Activated CD8-positive, alpha-beta memory T cell treated with anti-CD3 and anti-CD28 coated beads for 4 hours (primary cell): ENCODE data around the gene ABCA10.
"Not testable (repeated sequence)": the region's sequence is repeated elsewhere in the genome, so short reads cannot be mapped to it uniquely, and the experiment has no call there.

Source experiments
- DNase-seq, 2 donors: peaks; one replicate each; pipeline ENCODE4 v3.0.0-alpha.2; 2020; ENCODE audit warnings: low read depth in 2 of 2

Gene ABCA10

GRCh38 chr17:69230939-69231338, 2.3 kb upstream of the ABCA10 start:
- DNase-seq: no peak

- DNase-seq: no peak
These were observed 606 bp downstream of the ABCA10 start for GRCh38 chr17:69228018-69228417.

- DNase-seq: no peak
These were observed 1.1 kb downstream of the ABCA10 start for GRCh38 chr17:69227541-69227940.

DNA sequence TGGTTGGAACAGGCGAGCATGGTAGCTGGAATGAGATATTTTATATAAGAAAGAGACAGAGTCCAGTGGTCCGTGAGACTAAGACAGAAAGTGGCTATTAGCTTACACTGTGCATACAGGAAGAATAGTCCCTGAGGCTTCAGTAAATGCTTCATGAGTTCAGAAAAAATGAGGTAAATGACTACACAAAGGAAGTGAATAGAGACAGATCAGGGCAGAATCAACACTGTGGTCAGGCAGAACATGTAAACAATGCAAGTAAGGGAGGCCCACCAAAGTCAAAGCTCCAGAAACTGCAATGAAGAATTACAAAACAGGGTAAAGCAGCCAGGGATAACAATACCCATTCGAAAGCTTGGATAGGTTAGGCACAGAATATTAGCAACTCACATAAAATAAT, 4.8 kb downstream of the ABCA10 start:
- DNase-seq: no peak

GRCh38 chr17:69222707-69223258, 5.8 kb downstream of the ABCA10 start:
- no peak for DNase-seq

- no peak for DNase-seq
These were observed 8.5 kb downstream of the ABCA10 start for GRCh38 chr17:69220098-69220497.

- DNase-seq: no peak
These were observed 9.6 kb downstream of the ABCA10 start for GRCh38 chr17:69218986-69219385.

DNA sequence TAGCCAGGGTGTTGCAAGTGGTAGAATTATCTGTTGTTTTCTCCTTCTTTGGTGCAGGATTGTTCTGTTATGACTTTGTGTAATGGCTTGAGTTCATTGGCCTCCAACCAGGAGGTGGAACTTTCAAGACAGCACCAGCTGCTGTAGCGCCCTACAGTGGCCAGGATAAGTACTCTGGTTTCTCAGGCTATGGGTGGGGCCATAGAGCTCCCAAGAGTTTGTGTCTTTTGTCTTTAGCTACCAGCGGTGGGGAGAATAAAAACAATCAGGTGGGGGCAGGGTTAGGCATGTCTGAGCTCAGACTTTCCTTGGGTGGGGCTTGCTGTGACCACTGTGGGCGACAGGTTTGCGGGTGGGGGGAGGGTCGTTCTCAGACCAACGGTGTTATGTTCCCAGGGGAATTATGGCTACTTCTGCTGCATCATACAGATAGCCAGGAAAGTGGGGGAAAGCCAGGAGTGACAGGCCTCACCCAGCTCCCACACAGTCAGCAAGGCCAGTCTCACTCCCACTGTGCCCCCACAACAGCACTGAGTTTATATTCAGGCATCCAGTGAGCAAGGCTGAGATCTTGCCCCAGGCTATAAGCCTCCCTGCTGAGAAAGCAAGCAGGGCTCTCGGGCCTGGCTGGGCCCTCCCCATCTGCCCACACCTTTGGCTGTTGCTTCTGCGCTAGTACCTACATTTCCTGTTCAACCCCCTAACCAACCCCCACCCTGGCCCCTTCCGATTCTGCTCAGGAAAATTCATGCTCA, 15.4 kb downstream of the ABCA10 start:
- DNase-seq: no peak

DNA sequence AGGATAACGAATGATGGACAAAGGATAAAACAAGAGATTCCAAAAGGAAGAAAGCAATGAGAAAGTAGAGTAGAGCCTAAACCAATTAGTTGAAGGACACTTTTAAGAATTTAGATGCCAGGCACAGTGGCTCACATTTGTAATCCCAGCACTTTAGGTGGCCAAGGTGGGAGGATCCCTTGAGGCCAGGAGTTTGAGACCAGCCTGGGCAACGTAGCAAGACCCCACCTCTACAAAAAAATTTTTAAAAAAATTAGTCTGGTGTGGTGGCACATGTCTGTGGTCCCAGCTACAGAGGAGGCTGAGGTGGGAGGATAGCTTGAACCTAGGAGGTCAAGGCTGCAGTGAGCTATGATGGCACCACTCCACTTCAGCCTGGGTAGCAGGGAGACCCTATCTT, 20.0 kb downstream of the ABCA10 start:
- no peak for DNase-seq

DNA sequence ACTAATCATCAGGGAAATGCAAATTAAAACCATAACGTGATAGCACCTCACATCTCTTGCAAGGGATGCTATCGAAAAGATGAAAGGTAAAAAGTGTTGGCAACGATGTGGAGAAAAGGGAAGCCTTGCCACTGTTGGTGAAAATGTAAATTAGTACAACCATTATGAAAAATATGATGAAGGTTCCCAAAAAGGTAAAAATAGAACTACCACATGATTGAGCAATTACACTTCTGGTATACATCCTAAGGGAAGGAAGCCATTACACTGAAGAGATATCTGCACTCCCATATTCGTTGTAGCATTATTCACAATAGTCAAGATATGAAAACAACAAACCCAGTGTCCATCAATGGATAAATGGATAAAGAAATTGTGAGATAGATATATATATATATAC, 21.5 kb downstream of the ABCA10 start:
- no peak for DNase-seq

DNA sequence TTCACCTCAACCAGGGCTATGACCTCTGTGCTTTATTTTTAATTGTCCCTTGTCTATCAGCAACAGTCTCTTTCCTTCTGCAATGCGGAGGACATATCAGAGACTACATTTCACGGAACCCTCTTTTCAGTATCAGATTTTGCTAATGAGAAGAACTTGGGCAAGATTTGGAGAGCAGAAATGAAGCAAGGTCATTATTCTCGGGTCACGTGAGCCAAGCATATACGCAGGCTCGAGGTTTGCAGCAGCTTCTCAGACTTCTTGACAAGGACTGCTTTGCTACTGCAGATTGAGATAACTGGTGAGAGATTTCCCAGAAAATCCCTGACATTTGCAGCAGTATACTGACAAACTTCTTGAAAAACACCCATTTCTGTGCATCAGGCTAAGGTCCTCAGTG, 30.4 kb downstream of the ABCA10 start:
- DNase-seq: no peak

DNA sequence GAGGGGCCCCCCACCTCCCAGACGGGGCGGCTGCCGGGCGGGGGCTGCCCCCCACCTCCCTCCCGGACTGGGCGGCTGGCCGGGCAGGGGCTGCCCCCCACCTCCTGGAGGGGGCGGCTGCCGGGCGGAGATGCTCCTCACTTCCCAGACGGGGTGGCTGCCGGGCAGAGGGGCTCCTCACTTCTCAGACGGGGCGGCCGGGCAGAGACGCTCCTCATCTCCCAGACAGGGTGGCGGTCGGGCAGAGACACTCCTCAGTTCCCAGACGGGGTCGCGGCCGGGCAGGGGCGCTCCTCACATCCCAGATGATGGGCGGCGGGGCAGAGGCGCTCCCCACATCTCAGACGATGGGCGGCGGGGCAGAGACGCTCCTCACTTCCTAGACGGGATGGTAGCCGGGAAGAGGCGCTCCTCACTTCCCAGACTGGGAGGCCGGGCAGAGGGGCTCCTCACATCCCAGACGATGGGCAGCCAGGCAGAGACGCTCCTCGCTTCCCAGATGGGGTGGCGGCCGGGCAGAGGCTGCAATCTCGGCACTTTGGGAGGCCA, 32.4 kb downstream of the ABCA10 start:
- not testable (repeated sequence) for DNase-seq

- DNase-seq: no peak
These were observed 35.9 kb downstream of the ABCA10 start for GRCh38 chr17:69192754-69193153.

GRCh38 chr17:69188796-69189195, 39.8 kb downstream of the ABCA10 start:
- no peak for DNase-seq

DNA sequence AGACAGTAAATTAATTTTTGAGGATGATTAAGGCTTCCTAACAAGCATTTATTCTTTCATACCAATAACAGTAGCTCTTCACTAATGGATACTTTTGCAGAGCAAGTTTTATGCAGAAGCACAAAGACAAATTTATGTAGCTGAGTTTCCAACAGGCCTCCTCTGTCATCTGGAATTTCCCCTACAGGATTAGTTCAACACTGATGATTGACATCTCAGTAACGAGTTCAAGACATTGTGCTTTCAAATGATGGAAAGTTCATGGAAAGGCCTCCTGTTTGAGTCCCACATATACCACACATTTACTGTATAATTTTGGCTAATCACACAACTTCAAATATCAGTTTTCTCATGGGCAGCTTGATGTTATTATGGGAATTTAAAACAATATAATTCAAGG, 40.6 kb downstream of the ABCA10 start:
- DNase-seq: no peak

DNA sequence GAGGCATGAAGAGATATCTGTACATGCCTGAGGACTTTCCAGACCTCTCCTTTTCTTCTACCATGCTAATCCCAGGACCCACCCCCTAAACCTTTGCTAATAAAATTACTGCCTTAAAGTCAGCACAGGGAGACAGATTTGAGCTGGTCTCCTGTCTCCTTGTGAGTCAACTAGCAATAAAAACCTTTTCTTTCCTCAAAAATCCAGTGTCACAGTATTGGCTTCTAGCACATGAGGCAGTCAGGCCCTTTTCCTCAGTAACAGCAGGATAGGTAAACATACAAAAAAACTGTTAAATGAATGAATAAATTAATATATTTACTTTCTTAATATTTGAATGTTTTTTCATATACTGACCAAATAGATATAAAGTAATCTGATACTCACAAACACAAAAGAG, 41.3 kb downstream of the ABCA10 start:
- DNase-seq: no peak

- DNase-seq: no peak
These were observed 49.2 kb downstream of the ABCA10 start for GRCh38 chr17:69179227-69179952.

DNA sequence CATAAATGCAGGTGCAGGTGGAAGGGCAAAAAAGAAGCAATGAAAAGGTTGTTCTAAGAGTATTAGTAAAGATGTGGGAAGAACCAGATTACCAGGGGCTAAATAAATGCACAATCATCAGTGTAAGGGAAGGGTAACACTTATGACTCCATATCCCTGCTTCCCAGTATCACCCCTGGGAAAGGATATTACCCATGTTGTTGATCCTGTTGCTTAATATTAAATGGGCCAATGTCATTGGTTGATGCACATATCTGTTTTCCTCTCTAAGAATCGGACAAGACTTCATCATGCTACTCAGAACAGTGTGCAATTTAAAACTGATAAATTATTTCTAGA, 52.2 kb downstream of the ABCA10 start:
- DNase-seq: no peak

GRCh38 chr17:69175625-69176456, 52.8 kb downstream of the ABCA10 start:
- DNase-seq: no peak

- DNase-seq: no peak
These were observed 53.4 kb downstream of the ABCA10 start for GRCh38 chr17:69175262-69175624.

GRCh38 chr17:69173118-69173517, 55.5 kb downstream of the ABCA10 start:
- DNase-seq: no peak

GRCh38 chr17:69170377-69170776, 58.2 kb downstream of the ABCA10 start:
- no peak for DNase-seq
